WTC11 (cell line): ENCODE results near the gene ZNF491. TPM values are rescaled to one million over a fixed set of nuclear protein-coding genes. Genes with fewer than 3 reads are reported as not detected.

Source experiments
- ATAC-seq: fragments of 200-7000 bp; cut with Tn5 transposase; 2 replicates; pipeline ENCODE4 v1.10.0; 2021; ENCODE audit warnings: mild to moderate bottlenecking, moderate library complexity
- CTCF ChIA-PET: fragments of 300-600 bp; sonication (Branson Sonifier 250); formaldehyde crosslinking; loops from one replicate; lab custom pipeline; 2021; ENCODE audit warnings: antibody characterized with exemption; lab: Charles Lee
- POLR2A ChIA-PET: fragments of 350-600 bp; sonication (Branson Sonifier 250); formaldehyde crosslinking; loops from one replicate; lab custom pipeline; 2021; ENCODE audit warnings: antibody characterized with exemption; lab: Charles Lee
- DNase-seq: peaks from one replicate; pipeline ENCODE4 v3.0.0; 2021; ENCODE audit warnings: low spot score
- H3K27ac Mint-ChIP-seq: 2 replicates; pipeline ENCODE4 v1.8.0; 2021; ENCODE audit warnings: mixed read lengths
- H3K27me3 Mint-ChIP-seq: 2 replicates; pipeline ENCODE4 v1.8.0; 2021; ENCODE audit warnings: low read depth, mild to moderate bottlenecking, moderate library complexity, mixed read lengths
- H3K36me3 Mint-ChIP-seq: 2 replicates; pipeline ENCODE4 v1.8.0; 2021; ENCODE audit warnings: mixed read lengths
- H3K4me1 Mint-ChIP-seq: 2 replicates; pipeline ENCODE4 v1.8.0; 2022; ENCODE audit warnings: mixed read lengths
- H3K4me3 Mint-ChIP-seq: 2 replicates; pipeline ENCODE4 v1.8.0; 2021; ENCODE audit warnings: mild to moderate bottlenecking, moderate library complexity, mixed read lengths
- H3K9me3 Mint-ChIP-seq: 2 replicates; pipeline ENCODE4 v1.8.0; 2021; ENCODE audit warnings: mixed read lengths
- CTCF ChIP-seq: fragments of 200-600 bp; IDR thresholded peaks from 2 replicates; pipeline ENCODE4 v1.8.0; 2022; ENCODE audit warnings: antibody characterized with exemption
- ETV6 ChIP-seq: sonication (generic); formaldehyde crosslinking; IDR thresholded peaks from 2 replicates; pipeline ENCODE4 v1.8.1; 2022; ENCODE audit warnings: mild to moderate bottlenecking, missing genetic modification reagents
- FOXK1 ChIP-seq: sonication (generic); formaldehyde crosslinking; IDR thresholded peaks from 2 replicates; pipeline ENCODE4 v1.8.0; 2022; ENCODE audit warnings: mild to moderate bottlenecking, moderate library complexity, missing genetic modification reagents
- GTF2I ChIP-seq: fragments of 250-450 bp; sonication (Bioruptor Pico); conservative IDR thresholded peaks from 2 replicates; pipeline ENCODE4 v1.4.0; 2021; ENCODE audit warnings: mild to moderate bottlenecking
- IRF2 ChIP-seq: sonication (generic); formaldehyde crosslinking; IDR thresholded peaks from 2 replicates; pipeline ENCODE4 v1.8.0; 2022; ENCODE audit warnings: low read depth, missing genetic modification reagents, borderline replicate concordance
- JAZF1 ChIP-seq: fragments of 250-450 bp; sonication (Bioruptor Pico); IDR thresholded peaks from 2 replicates; pipeline ENCODE4 v1.9.0; 2021; ENCODE audit warnings: moderate library complexity, mild to moderate bottlenecking, inconsistent platforms
- MXD4 ChIP-seq: fragments of 250-450 bp; sonication (Bioruptor Pico); IDR thresholded peaks from 2 replicates; pipeline ENCODE4 v1.8.0; 2021; ENCODE audit warnings: mild to moderate bottlenecking, moderate library complexity, borderline replicate concordance
- MYBL2 ChIP-seq: sonication (generic); formaldehyde crosslinking; IDR thresholded peaks from 2 replicates; pipeline ENCODE4 v1.8.1; 2023; ENCODE audit warnings: mild to moderate bottlenecking, moderate library complexity, missing genetic modification reagents
- NFATC4 ChIP-seq: fragments of 250-450 bp; sonication (Bioruptor Pico); IDR thresholded peaks from 2 replicates; pipeline ENCODE4 v1.9.0; 2021; ENCODE audit warnings: mild to moderate bottlenecking
- RORB ChIP-seq: fragments of 250-450 bp; sonication (Bioruptor Pico); IDR thresholded peaks from 2 replicates; pipeline ENCODE4 v1.9.0; 2021; ENCODE audit warnings: mild to moderate bottlenecking
- TEAD1 ChIP-seq: sonication (generic); formaldehyde crosslinking; IDR thresholded peaks from 2 replicates; pipeline ENCODE4 v1.8.0; 2022; ENCODE audit warnings: mild to moderate bottlenecking, missing genetic modification reagents
- ZBTB21 ChIP-seq: sonication (generic); formaldehyde crosslinking; IDR thresholded peaks from 2 replicates; pipeline ENCODE4 v1.8.1; 2023; ENCODE audit warnings: mild to moderate bottlenecking, missing genetic modification reagents, borderline replicate concordance
- ZNF423 ChIP-seq: fragments of 250-450 bp; sonication (Bioruptor Pico); IDR thresholded peaks from 2 replicates; pipeline ENCODE4 v2.1.2; 2022; ENCODE audit warnings: mild to moderate bottlenecking, moderate library complexity
- total RNA-seq: library from RNA; stranded (reverse); gene quantifications from 3 replicates; pipeline ENCODE4 v1.2.3, GENCODE V29; 2021
- TF ChIP-seq, protein P1 (sequence below): sonication (generic); formaldehyde crosslinking; IDR thresholded peaks from 2 replicates; pipeline ENCODE4 v1.8.0; 2023; ENCODE audit warnings: missing genetic modification reagents, mild to moderate bottlenecking, borderline replicate concordance
- TF ChIP-seq, protein P2 (sequence below): fragments of 250-450 bp; sonication (Bioruptor Pico); IDR thresholded peaks from 2 replicates; pipeline ENCODE4 v2.1.2; 2022; ENCODE audit warnings: mild to moderate bottlenecking, moderate library complexity
- TF ChIP-seq, protein P3 (sequence below): sonication (generic); formaldehyde crosslinking; IDR thresholded peaks from 2 replicates; pipeline ENCODE4 v1.8.1; 2023; ENCODE audit warnings: mild to moderate bottlenecking, missing genetic modification reagents
- TF ChIP-seq, protein P4 (sequence below): fragments of 250-450 bp; sonication (Bioruptor Pico); IDR thresholded peaks from 2 replicates; pipeline ENCODE4 v1.9.0; 2021; ENCODE audit warnings: mild to moderate bottlenecking

Gene ZNF491
- total RNA-seq, 1 experiment from 2014 or later: 2.1 TPM

DNA sequence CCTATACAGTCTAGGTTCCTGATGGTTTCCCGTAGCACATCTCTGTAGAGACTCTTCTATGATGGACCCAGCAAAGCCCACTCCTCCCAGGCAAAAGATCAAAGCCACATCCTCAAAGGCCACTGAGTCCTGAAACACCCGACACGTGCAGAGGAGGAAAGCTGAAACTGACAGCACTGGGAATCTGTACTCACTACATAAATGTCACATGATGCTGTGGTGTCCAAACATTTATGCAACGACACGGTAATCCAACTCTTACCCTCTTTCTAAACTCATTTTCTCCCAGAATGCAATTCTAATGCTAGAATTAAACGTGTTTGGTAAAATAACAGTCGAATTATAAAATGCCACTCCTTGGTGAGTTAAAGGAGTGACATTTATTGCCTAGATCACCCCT, 38.5 kb upstream of the ZNF491 start:
- CTCF ChIA-PET: no interaction called here
- DNase-seq (no peak), ATAC-seq (no peak)
- Mint-ChIP-seq H3K27me3 (peaks cover 49% of the 10 kb centered on the region), H3K9me3 (peaks cover 31% of the 10 kb centered on the region), H3K27ac (no peak overlapping the region), H3K4me3 (no peak overlapping the region), H3K4me1 (no peaks in the 10 kb centered on the region), H3K36me3 (no peaks in the 10 kb centered on the region)
- POLR2A ChIA-PET: no interaction called here
- no peak for TF ChIP-seq MXD4 (CRISPR knock-in tag)
- no peak for TF ChIP-seq GTF2I (CRISPR knock-in tag)
- no peak for TF ChIP-seq MYBL2 (CRISPR knock-in tag)
- TF ChIP-seq RORB (CRISPR knock-in tag): no peak
- no peak for TF ChIP-seq IRF2 (CRISPR knock-in tag)
- TF ChIP-seq TEAD1 (CRISPR knock-in tag): no peak

GRCh38 chr19:11763117-11763516, 35.2 kb upstream of the ZNF491 start:
- Mint-ChIP-seq H3K27me3 (peaks cover 62% of the 10 kb centered on the region), H3K4me1 (peaks cover 4% of the 10 kb centered on the region; the same call in 1 of the 2 replicates)
- POLR2A ChIA-PET: interaction anchor here (0.7 kb wide), 1 partner anchor 226 kb away, joined by 3 read pairs; no protein-coding TSS in a partner anchor
- ATAC-seq (no peak), DNase-seq (no peak)
- TF ChIP-seq ZBTB21 (CRISPR knock-in tag) (no peak), JAZF1 (CRISPR knock-in tag) (no peak), NFATC4 (CRISPR knock-in tag) (no peak), MXD4 (CRISPR knock-in tag) (no peak), FOXK1 (CRISPR knock-in tag) (no peak), ZNF423 (no peak), IRF2 (CRISPR knock-in tag) (no peak), ETV6 (CRISPR knock-in tag) (no peak), CTCF (no peak), TEAD1 (CRISPR knock-in tag) (no peak)
- TF ChIP-seq, protein P1, sequence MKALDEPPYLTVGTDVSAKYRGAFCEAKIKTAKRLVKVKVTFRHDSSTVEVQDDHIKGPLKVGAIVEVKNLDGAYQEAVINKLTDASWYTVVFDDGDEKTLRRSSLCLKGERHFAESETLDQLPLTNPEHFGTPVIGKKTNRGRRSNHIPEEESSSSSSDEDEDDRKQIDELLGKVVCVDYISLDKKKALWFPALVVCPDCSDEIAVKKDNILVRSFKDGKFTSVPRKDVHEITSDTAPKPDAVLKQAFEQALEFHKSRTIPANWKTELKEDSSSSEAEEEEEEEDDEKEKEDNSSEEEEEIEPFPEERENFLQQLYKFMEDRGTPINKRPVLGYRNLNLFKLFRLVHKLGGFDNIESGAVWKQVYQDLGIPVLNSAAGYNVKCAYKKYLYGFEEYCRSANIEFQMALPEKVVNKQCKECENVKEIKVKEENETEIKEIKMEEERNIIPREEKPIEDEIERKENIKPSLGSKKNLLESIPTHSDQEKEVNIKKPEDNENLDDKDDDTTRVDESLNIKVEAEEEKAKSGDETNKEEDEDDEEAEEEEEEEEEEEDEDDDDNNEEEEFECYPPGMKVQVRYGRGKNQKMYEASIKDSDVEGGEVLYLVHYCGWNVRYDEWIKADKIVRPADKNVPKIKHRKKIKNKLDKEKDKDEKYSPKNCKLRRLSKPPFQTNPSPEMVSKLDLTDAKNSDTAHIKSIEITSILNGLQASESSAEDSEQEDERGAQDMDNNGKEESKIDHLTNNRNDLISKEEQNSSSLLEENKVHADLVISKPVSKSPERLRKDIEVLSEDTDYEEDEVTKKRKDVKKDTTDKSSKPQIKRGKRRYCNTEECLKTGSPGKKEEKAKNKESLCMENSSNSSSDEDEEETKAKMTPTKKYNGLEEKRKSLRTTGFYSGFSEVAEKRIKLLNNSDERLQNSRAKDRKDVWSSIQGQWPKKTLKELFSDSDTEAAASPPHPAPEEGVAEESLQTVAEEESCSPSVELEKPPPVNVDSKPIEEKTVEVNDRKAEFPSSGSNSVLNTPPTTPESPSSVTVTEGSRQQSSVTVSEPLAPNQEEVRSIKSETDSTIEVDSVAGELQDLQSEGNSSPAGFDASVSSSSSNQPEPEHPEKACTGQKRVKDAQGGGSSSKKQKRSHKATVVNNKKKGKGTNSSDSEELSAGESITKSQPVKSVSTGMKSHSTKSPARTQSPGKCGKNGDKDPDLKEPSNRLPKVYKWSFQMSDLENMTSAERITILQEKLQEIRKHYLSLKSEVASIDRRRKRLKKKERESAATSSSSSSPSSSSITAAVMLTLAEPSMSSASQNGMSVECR (CRISPR knock-in tag): no peak
- TF ChIP-seq, protein P2, sequence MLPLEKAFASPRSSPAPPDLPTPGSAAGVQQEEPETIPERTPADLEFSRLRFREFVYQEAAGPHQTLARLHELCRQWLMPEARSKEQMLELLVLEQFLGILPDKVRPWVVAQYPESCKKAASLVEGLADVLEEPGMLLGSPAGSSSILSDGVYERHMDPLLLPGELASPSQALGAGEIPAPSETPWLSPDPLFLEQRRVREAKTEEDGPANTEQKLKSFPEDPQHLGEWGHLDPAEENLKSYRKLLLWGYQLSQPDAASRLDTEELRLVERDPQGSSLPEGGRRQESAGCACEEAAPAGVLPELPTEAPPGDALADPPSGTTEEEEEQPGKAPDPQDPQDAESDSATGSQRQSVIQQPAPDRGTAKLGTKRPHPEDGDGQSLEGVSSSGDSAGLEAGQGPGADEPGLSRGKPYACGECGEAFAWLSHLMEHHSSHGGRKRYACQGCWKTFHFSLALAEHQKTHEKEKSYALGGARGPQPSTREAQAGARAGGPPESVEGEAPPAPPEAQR (CRISPR knock-in tag): no peak
- TF ChIP-seq, protein P3, sequence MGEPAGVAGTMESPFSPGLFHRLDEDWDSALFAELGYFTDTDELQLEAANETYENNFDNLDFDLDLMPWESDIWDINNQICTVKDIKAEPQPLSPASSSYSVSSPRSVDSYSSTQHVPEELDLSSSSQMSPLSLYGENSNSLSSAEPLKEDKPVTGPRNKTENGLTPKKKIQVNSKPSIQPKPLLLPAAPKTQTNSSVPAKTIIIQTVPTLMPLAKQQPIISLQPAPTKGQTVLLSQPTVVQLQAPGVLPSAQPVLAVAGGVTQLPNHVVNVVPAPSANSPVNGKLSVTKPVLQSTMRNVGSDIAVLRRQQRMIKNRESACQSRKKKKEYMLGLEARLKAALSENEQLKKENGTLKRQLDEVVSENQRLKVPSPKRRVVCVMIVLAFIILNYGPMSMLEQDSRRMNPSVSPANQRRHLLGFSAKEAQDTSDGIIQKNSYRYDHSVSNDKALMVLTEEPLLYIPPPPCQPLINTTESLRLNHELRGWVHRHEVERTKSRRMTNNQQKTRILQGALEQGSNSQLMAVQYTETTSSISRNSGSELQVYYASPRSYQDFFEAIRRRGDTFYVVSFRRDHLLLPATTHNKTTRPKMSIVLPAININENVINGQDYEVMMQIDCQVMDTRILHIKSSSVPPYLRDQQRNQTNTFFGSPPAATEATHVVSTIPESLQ (CRISPR knock-in tag): no peak
- TF ChIP-seq, protein P4, sequence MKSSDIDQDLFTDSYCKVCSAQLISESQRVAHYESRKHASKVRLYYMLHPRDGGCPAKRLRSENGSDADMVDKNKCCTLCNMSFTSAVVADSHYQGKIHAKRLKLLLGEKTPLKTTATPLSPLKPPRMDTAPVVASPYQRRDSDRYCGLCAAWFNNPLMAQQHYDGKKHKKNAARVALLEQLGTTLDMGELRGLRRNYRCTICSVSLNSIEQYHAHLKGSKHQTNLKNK (CRISPR knock-in tag): no peak
- TF ChIP-seq, all 79 proteins: peak for 0
- no peak overlapping the region for H3K4me3 Mint-ChIP-seq
- CTCF ChIA-PET: interaction anchor here (0.7 kb wide), 1 partner anchor 49 kb away, joined by 3 read pairs; no protein-coding TSS in a partner anchor
- H3K27ac Mint-ChIP-seq: no peak overlapping the region
- no peaks in the 10 kb centered on the region for H3K36me3 Mint-ChIP-seq
- H3K9me3 Mint-ChIP-seq: peaks cover 8% of the 10 kb centered on the region
